ENCODE measurements around the gene UROC1. TPM values are rescaled to one million over a fixed set of nuclear protein-coding genes. Genes with fewer than 3 reads are reported as not detected.

Gene UROC1
- total and polyA plus RNA-seq, 8 donors, result 0.08 to 0.24 (median 0.13) TPM; not detected in 3

DNA sequence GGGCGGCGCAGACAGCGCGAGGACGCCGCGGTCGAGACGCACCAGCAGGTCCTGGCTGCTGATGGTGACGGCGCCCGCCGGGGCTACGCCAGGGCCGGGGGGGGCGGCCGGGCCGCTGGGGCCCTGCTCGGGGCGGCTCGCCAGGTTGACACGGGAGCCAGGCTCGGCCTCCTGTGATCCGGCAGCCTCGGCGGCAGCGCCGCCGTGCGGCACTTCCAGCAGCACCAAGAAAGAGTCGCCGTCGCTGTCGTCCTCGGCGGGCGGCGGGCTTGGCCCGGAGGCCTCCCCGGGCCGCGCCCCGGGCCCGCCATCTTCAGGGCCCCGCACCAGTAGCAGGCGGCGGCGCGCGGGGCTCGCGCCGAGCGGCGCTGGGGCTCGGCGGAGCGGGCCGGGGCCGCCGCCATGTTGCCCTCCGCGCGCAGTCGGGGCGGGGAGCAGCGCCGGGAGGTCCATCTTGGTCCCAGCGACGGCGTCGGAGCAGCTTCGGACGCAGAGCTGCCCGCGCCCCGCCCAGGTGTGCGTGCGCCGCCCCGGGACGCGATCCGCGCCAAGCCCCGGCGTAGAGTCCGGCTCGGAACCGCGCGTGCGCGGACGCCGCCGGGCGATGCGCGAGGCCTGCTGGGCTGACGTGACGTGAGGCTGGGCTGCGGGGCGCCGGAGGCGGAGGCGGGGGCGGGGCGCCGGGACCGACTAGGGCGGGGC, 42.0 kb downstream of the UROC1 start, which contains the start of gene ZXDC:
TSS of gene ZXDC (minus strand) at position 479 of the 702 bp plus-strand sequence. CDS start at position 453, 26 bp downstream.
- peak; percentile 75 for ATAC-seq
- DNase-seq, result peak; percentile 91 to 99 (median 96)
- Histone ChIP-seq H3K9me3 (no peaks in the 10 kb centered on the region), H3K27ac (peak within 1 kb of the TSS; percentile 83 to 95), H3K4me1 (peaks cover 32 to 48% of the 10 kb centered on the region in 2 donors), H3K36me3 (peaks cover 0 to 11% of the 10 kb centered on the region in 2 donors), H3K4me3 (peak within 1 kb of the TSS; percentile 65), H3K27me3 (no peaks in the 10 kb centered on the region)
- intact Hi-C loops (cut with DNase I), result no loop called here
- TF ChIP-seq, protein P1, sequence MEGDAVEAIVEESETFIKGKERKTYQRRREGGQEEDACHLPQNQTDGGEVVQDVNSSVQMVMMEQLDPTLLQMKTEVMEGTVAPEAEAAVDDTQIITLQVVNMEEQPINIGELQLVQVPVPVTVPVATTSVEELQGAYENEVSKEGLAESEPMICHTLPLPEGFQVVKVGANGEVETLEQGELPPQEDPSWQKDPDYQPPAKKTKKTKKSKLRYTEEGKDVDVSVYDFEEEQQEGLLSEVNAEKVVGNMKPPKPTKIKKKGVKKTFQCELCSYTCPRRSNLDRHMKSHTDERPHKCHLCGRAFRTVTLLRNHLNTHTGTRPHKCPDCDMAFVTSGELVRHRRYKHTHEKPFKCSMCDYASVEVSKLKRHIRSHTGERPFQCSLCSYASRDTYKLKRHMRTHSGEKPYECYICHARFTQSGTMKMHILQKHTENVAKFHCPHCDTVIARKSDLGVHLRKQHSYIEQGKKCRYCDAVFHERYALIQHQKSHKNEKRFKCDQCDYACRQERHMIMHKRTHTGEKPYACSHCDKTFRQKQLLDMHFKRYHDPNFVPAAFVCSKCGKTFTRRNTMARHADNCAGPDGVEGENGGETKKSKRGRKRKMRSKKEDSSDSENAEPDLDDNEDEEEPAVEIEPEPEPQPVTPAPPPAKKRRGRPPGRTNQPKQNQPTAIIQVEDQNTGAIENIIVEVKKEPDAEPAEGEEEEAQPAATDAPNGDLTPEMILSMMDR (IDR thresholded peaks at IDR 0.05), result peak in 1 of 2 donors; percentile 15

DNA sequence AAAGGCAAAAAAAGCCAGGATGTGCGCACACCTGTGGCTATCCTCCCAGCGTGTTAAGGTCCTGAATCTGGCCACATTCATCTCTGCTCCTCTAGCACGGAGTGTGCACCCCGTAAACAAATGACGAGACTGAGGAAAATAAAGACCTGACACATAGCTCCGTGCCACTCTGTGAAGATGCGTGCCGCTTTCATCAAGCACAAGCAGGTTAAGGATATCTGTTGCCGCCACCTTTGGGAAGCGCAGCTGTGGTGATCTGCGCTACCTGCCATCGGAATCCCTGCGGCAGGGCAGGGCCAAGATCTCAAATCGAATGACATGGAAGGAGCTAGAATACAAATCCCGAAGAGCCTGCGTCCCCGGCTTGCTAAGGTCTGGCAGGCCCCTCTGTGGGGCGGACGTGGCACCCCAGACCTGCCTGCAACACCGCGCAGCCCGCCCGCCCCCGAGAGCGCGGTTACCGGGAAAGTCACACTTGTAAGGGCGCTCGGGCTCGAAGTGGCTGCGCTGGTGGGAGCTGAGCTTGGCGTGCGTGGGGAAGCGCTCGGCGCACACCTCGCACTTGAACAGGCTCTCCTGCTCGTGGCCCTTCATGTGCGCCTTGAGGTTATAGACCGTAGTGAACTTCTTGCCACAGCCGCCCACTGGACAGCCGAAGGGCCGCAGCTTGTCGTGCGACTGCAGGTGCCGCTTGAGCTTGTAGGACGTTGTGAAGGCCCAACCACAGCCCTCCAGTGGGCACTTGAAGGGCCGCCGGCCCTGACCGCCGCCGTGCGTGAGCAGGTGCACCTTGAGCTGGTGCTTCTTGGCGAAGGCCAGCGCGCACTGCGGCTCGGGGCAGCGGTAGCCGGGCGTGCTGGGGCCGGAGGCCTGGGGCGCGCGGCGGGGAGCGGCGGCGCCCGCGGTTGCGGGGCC, 42.8 kb downstream of the UROC1 start:
- Histone ChIP-seq H3K36me3 (peaks cover 0 to 19% of the 10 kb centered on the region in 2 donors), H3K4me1 (peaks cover 34 to 56% of the 10 kb centered on the region in 2 donors), H3K4me3 (peak overlapping the region; percentile 47 to 65), H3K27me3 (no peaks in the 10 kb centered on the region), H3K27ac (peak overlapping the region; percentile 83 to 95), H3K9me3 (no peaks in the 10 kb centered on the region)
- intact Hi-C loops (cut with DNase I), result no loop called here
- ATAC-seq (peak; percentile 1), DNase-seq (peak; percentile 19 to 88 (median 51))
- TF ChIP-seq, protein P1 (IDR thresholded peaks at IDR 0.05), result no peak

DNA sequence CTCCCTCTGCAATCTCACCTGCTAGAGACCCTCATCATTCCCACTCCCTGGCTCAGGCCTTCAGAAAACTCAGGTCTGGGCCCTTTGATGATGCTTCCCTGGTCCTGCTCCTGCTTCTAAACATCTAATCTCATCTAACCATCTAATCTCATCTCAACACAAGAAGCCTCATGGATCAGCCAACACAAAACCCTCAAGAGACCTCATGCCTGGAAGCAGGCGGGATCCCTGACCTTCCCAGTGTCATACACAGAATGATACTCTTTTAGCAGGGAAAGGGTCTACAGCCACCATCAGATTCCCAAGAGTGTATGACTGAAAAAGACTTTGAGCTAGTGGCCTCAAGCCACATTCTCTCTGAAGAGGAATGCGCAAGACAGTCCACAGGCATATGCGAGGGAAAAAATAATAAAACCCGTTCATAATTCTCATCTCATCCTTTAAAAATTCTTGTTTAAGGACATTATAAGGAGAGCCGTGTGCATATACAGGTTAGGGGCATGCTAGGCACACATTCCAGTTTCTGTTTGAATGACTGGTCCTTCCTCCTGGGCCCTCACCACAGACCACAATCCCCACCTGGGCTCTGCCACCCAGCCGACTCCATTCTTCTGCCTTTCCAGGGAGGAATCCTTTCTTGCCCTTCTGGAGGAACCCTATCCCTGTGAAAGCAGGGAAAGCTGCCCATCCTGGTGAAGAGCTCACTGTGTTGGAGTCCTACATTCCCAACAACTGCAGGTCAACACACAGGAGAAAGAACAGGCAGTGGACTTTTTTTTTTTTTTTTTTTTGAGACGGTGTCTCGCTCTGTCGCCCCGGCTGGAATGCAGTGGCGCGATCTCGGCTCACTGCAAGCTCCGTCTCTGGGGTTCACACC, 44.0 kb downstream of the UROC1 start:
- no peak for DNase-seq
- Histone ChIP-seq H3K9me3 (no peaks in the 10 kb centered on the region), H3K27ac (peak overlapping the region; percentile 72 to 76), H3K36me3 (peaks cover 0 to 31% of the 10 kb centered on the region in 2 donors), H3K4me3 (peak overlapping the region in 1 of 2 donors; percentile 65), H3K27me3 (no peaks in the 10 kb centered on the region), H3K4me1 (peaks cover 35 to 66% of the 10 kb centered on the region in 2 donors)
- intact Hi-C loops (cut with DNase I), result no loop called here
- TF ChIP-seq, protein P1 (IDR thresholded peaks at IDR 0.05), result no peak
- no peak for ATAC-seq

DNA sequence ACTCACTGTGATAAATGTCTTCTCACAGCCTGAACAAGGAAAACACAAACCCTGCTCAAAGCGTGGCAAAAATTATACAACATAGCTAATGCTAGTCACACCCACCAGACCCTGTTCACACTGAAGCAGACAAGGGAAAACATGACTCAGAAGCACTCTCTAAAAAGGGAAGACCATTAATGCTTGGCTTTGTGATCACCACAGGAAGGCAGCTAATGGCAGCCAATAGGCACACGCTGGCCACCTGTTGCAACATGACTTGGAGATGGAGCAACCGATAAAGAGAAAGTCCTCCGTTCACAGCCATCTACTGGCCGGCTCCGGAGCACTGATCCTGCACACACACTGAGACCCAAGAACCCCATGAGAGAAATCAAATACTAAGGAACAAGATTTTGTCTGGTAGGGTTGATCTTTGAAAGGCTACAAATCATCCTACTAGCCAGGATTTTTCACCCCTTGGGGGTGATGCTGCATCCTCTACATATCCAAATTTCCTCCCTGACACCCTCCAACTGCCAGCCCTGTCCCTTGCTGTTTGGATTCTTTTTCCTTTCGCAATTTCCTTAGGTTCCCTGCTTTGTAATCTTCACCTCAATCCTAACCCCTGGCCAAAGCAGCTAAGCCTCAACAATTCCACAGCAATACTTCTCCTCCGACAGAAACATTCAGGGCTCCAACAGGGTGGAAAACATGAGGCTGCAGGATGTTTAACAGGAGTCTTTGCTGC, 45.1 kb downstream of the UROC1 start:
- H3K4me1 ChIP-seq, result peaks cover 35 to 77% of the 10 kb centered on the region in 2 donors
- no peaks in the 10 kb centered on the region for H3K27me3 ChIP-seq
- no peaks in the 10 kb centered on the region for H3K9me3 ChIP-seq
- peak overlapping the region in 1 of 2 donors; percentile 65 for H3K4me3 ChIP-seq
- H3K27ac ChIP-seq, result peak overlapping the region; percentile 72 to 76
- H3K36me3 ChIP-seq, result peaks cover 0 to 42% of the 10 kb centered on the region in 2 donors
- TF ChIP-seq, protein P1 (IDR thresholded peaks at IDR 0.05), result no peak
- intact Hi-C loops (cut with DNase I), result no loop called here
- ATAC-seq, result peak; percentile 47
- peak in 3 of 4 donors; percentile 32 to 92 (median 85) for DNase-seq
